Endothelial cell (in vitro differentiated cells): ENCODE results near the gene TMEM179B. TPM values are rescaled to one million over a fixed set of nuclear protein-coding genes. Genes with fewer than 3 reads are reported as not detected.

ENCODE experiments used
- DNase-seq: peaks from one replicate; pipeline ENCODE4 v3.0.0; 2021; ENCODE audit warnings: low spot score
- H3K27ac Mint-ChIP-seq: one replicate; pipeline ENCODE4 v1.8.0; 2021; ENCODE audit warnings: mixed read lengths, inconsistent platforms; ENCODE audit not compliant: unreplicated experiment
- H3K27me3 Mint-ChIP-seq: one replicate; pipeline ENCODE4 v1.8.0; 2021; ENCODE audit warnings: mild to moderate bottlenecking, moderate library complexity, mixed read lengths, inconsistent platforms; ENCODE audit not compliant: unreplicated experiment
- H3K36me3 Mint-ChIP-seq: one replicate; pipeline ENCODE4 v1.8.0; 2021; ENCODE audit warnings: mild to moderate bottlenecking, low read depth, mixed read lengths, inconsistent platforms; ENCODE audit not compliant: unreplicated experiment
- H3K4me1 Mint-ChIP-seq: one replicate; pipeline ENCODE4 v1.8.0; 2021; ENCODE audit warnings: mild to moderate bottlenecking, mixed read lengths, inconsistent platforms; ENCODE audit not compliant: unreplicated experiment
- H3K4me3 Mint-ChIP-seq: one replicate; pipeline ENCODE4 v1.8.0; 2021; ENCODE audit warnings: mild to moderate bottlenecking, mixed read lengths, inconsistent platforms; ENCODE audit not compliant: unreplicated experiment
- H3K9me3 Mint-ChIP-seq: one replicate; pipeline ENCODE4 v1.8.0; 2021; ENCODE audit warnings: mixed read lengths, inconsistent platforms; ENCODE audit not compliant: unreplicated experiment
- CTCF ChIP-seq: fragments of 200-600 bp; sonication (generic); IDR thresholded peaks from one replicate; pipeline ENCODE4 v1.5.0; 2021; ENCODE audit warnings: antibody characterized with exemption; ENCODE audit not compliant: unreplicated experiment
- total RNA-seq: library from RNA; stranded (reverse); fragmentation: NEBNext Ultra II Directional; extraction: Animal tissue kit (Norgen Biotek cat#: 25700); gene quantifications from one replicate; pipeline ENCODE4 v1.2.1, GENCODE V29; 2021; ENCODE audit not compliant: unreplicated experiment

TMEM179B gene
- total RNA-seq, 1 donor from 2014 or later = 26.7 TPM

- no peak for DNase-seq
- H3K36me3 Mint-ChIP-seq = peaks cover 32% of the 10 kb centered on the region
- H3K9me3 Mint-ChIP-seq = no peaks in the 10 kb centered on the region
- peak overlapping the region; percentile 99 for H3K4me3 Mint-ChIP-seq
- H3K4me1 Mint-ChIP-seq = peaks cover 20% of the 10 kb centered on the region
- H3K27me3 Mint-ChIP-seq = peaks cover 15% of the 10 kb centered on the region
- TF ChIP-seq CTCF = no peak
- H3K27ac Mint-ChIP-seq = peak overlapping the region; percentile 99
These were observed 43.8 kb downstream of the TMEM179B start for GRCh38 chr11:62830904-62831519.

GRCh38 chr11:62831520-62832335 is 44.5 kb downstream of the TMEM179B start, which contains the start of gene STX5:
Gene STX5, minus strand, starts transcription at chr11:62832051. Its CDS starts 808 bp downstream, at chr11:62831243.
- Mint-ChIP-seq H3K27me3 (peaks cover 15% of the 10 kb centered on the region), H3K4me1 (peaks cover 23% of the 10 kb centered on the region), H3K9me3 (no peaks in the 10 kb centered on the region), H3K36me3 (peaks cover 37% of the 10 kb centered on the region), H3K27ac (peak within 1 kb of the TSS; percentile 99), H3K4me3 (peak within 1 kb of the TSS; percentile 99)
- no peak for TF ChIP-seq CTCF
- peak; percentile 99 for DNase-seq

- Mint-ChIP-seq H3K27ac (peak within 1 kb of the TSS; percentile 99), H3K4me3 (peak within 1 kb of the TSS; percentile 99), H3K9me3 (no peaks in the 10 kb centered on the region), H3K4me1 (peaks cover 23% of the 10 kb centered on the region), H3K27me3 (peaks cover 15% of the 10 kb centered on the region), H3K36me3 (peaks cover 30% of the 10 kb centered on the region)
- DNase-seq = peak; percentile 13
- no peak for TF ChIP-seq CTCF
These were observed 45.4 kb downstream of the TMEM179B start, which contains the start of gene TEX54 for GRCh38 chr11:62832336-62833234. Gene TEX54, minus strand, starts transcription at chr11:62832841.

GRCh38 chr11:62835336-62835735 is 48.1 kb downstream of the TMEM179B start:
- no peak overlapping the region for H3K4me3 Mint-ChIP-seq
- H3K36me3 Mint-ChIP-seq = peaks cover 30% of the 10 kb centered on the region
- H3K27ac Mint-ChIP-seq = peak overlapping the region; percentile 17

More at GRCh38 chr11:62835336-62835735, 48.1 kb downstream of the TMEM179B start:
- TF ChIP-seq CTCF = no peak
- no peak for DNase-seq
- Mint-ChIP-seq H3K9me3 (no peaks in the 10 kb centered on the region), H3K27me3 (peaks cover 24% of the 10 kb centered on the region), H3K4me1 (peaks cover 26% of the 10 kb centered on the region)
